GM12891 (cell line): ENCODE measurements around the gene CYP4A11.

Experiments
- PAX5 ChIP-seq: IDR thresholded peaks from 2 replicates; pipeline ENCODE4 v1.6.1; 2011; ENCODE audit warnings: low read length, moderate library complexity, mild to moderate bottlenecking; ENCODE audit not compliant: insufficient read depth, severe bottlenecking
- POLR2A ChIP-seq: IDR thresholded peaks from 2 replicates; pipeline ENCODE4 v1.6.1; 2011; ENCODE audit warnings: low read depth, low read length, control low read depth
- POLR2AphosphoS5 ChIP-seq: IDR thresholded peaks from 2 replicates; pipeline ENCODE4 v1.6.1; 2011; ENCODE audit warnings: low read depth, low read length, control low read depth
- TAF1 ChIP-seq: IDR thresholded peaks from 2 replicates; pipeline ENCODE4 v1.6.1; 2011; ENCODE audit warnings: low read depth, low read length, control low read depth

DNA sequence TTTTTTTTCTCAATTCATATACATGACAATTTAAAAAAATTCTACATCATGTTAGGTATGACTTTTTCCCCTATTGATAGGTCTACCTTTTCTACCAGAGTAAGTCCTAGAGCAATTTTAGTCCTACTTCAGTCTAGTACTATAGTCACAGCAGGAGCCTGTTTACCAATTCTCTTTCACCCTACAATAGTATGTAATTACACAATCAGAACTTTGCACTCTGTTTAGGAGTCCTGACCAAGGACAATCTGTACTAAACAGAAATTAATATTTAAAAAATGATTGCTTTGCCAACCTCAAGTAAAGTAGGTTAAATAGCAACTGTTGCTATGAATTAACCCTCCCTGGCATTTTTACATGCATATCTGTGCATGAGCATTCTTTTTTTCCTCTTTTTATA lies 810 bp upstream of the CYP4A11 start:
- TF ChIP-seq POLR2A (no peak), PAX5 (no peak), TAF1 (no peak), POLR2AphosphoS5 (no peak)
